Measurements from ENCODE around the gene CBX1. TPM values are rescaled to one million over a fixed set of nuclear protein-coding genes. Genes with fewer than 3 reads are reported as not detected.

The CBX1 gene
- total and polyA plus RNA-seq, 2 of the 8 experiments (the other 6 are each of a cell fraction or from before 2014, with no cell fraction given) = 38.7 to 173 TPM

GRCh38 chr17:48144231-48144630, 43.0 kb upstream of the CBX1 start:
- CTCF ChIA-PET (ENCODE audit: partially characterized antibody) = interaction anchor here (1.6 to 2.2 kb wide), 3 partner anchors 9 to 76 kb away, joined by 6 to 8 read pairs (median 7); no protein-coding TSS in a partner anchor

More at GRCh38 chr17:48144231-48144630, 43.0 kb upstream of the CBX1 start:
- H2BK120ac ChIP-seq (replicated peaks; ENCODE audit: low read depth, low read length) = no peak overlapping the region
- H3K4me1 ChIP-seq (replicated peaks in 1 of 4; ENCODE audit: control insufficient read depth in 3 of 4, insufficient read depth in 4 of 4, low read length in 3 of 4) = peaks cover 0 to 5% (median 1%) of the 10 kb centered on the region in 4 experiments; a peak in 2 of 7 replicates
- H4K20me1 ChIP-seq (replicated peaks in 1 of 2; ENCODE audit: control insufficient read depth in 1 of 2, insufficient read depth in 2 of 2, low read length in 2 of 2) = no peaks in the 10 kb centered on the region
- no peak overlapping the region for H2BK12ac ChIP-seq (ENCODE audit: low read depth, low read length)
- H3K79me2 ChIP-seq (ENCODE audit: control insufficient read depth in 1 of 2, insufficient read depth in 2 of 2, low read length in 2 of 2) = no peaks in the 10 kb centered on the region
- no peak overlapping the region for H3K27ac ChIP-seq (ENCODE audit: low read depth, low read length)
- FAIRE-seq (no peak), DNase-seq (ENCODE audit: low read depth in 1 of 2, low spot score in 2 of 2) (no peak)
- no peak overlapping the region for H3K23ac ChIP-seq (ENCODE audit: insufficient read length)
- H4K91ac ChIP-seq (replicated peaks; ENCODE audit: insufficient read length, low read length) = no peak overlapping the region
- no peaks in the 10 kb centered on the region for H3K9me3 ChIP-seq (ENCODE audit: insufficient read depth in 2 of 2, low read depth in 1 of 2, low read length in 1 of 2)
- H4K5ac ChIP-seq (ENCODE audit: insufficient read length, low read depth, low read length) = no peak overlapping the region
- no peak overlapping the region for H3K56ac ChIP-seq (replicated peaks; ENCODE audit: insufficient read length, low read depth, low read length)
- H3K36me3 ChIP-seq (ENCODE audit: control insufficient read depth in 2 of 4, insufficient read depth in 4 of 4, low read length in 3 of 4) = no peaks in the 10 kb centered on the region
- no peak overlapping the region for H3K14ac ChIP-seq (ENCODE audit: insufficient read length)
- no peak overlapping the region for H2AK5ac ChIP-seq (ENCODE audit: low read depth, low read length)
- no peak overlapping the region for H3K18ac ChIP-seq (ENCODE audit: extremely low read depth, low read length)
- H3K23me2 ChIP-seq (ENCODE audit: low read depth, low read length) = no peaks in the 10 kb centered on the region
- no peaks in the 10 kb centered on the region for H3K79me1 ChIP-seq (ENCODE audit: low read depth, low read length)
- H2AFZ ChIP-seq (ENCODE audit: low read length) = no peak overlapping the region
- POLR2A ChIA-PET (ENCODE audit: partially characterized antibody) = no interaction called here
- TF ChIP-seq TBP (IDR thresholded peaks at IDR 0.05; ENCODE audit: low read depth, low read length) (no peak), FOSL1 (IDR thresholded peaks at IDR 0.05; ENCODE audit: insufficient read depth, low read depth, low read length) (no peak), HDAC6 (IDR thresholded peaks at IDR 0.05; ENCODE audit: low read depth, low read length) (no peak), POU5F1 (IDR thresholded peaks at IDR 0.05; ENCODE audit: low read depth, low read length) (no peak), GTF2F1 (IDR thresholded peaks at IDR 0.05; ENCODE audit: borderline replicate concordance, low read depth, low read length) (no peak)
- H3K9ac ChIP-seq (replicated peaks in 1 of 4; ENCODE audit: extremely low read depth in 1 of 4, low read depth in 3 of 4, low read length in 3 of 4) = no peak overlapping the region
- no peak overlapping the region for H3K4me2 ChIP-seq (ENCODE audit: insufficient read depth in 1 of 2, low read depth in 2 of 2, low read length in 2 of 2)
- 80% methylated on average over 8 of the region's 8 CpGs; no CpG with 5 or more reads in 1 of the 2 experiments for WGBS, 2 experiments (ENCODE audit: extremely low coverage in 1 of 2, insufficient coverage in 1 of 2, insufficient read length in 1 of 2, insufficient replicate concordance in 2 of 2, low coverage in 1 of 2, low lambda C conversion rate in 2 of 2, missing lambda C conversion rate in 1 of 2)
- H3K27me3 ChIP-seq (replicated peaks in 1 of 4; ENCODE audit: control insufficient read depth in 3 of 4, extremely low read depth in 1 of 4, insufficient read depth in 3 of 4, low read length in 3 of 4) = no peaks in the 10 kb centered on the region; a peak in 1 of 7 replicates
- H4K8ac ChIP-seq (ENCODE audit: extremely low read depth, insufficient read depth, low read length) = no peak overlapping the region
- no peak overlapping the region for H3K4ac ChIP-seq (replicated peaks; ENCODE audit: insufficient read length, low read depth, low read length)
- no peak overlapping the region for H2BK20ac ChIP-seq (ENCODE audit: low read length)
- no peak overlapping the region for H2BK5ac ChIP-seq (ENCODE audit: low read depth, low read length)
- no peak overlapping the region for H3K4me3 ChIP-seq (ENCODE audit: extremely low read depth in 1 of 4, insufficient read depth in 2 of 4, low read depth in 3 of 4, low read length in 4 of 4)
- no peak overlapping the region for H2BK15ac ChIP-seq (ENCODE audit: low read length)
